HEK293 (cell line): Measurements from ENCODE around the gene CCDC178.
"Not testable (repeated sequence)": the region's sequence is repeated elsewhere in the genome, so short reads cannot be mapped to it uniquely, and the experiment has no call there.

ENCODE experiments used
- CTCF ChIA-PET: fragments of 350-600 bp; formaldehyde crosslinking; extraction: SDS; loops from one replicate; lab custom pipeline; 2021; ENCODE audit warnings: antibody characterized with exemption; lab: Yijun Ruan, JAX
- POLR2A ChIA-PET: fragments of 300-600 bp; formaldehyde crosslinking; extraction: SDS; loops from one replicate; lab custom pipeline; 2020; ENCODE audit warnings: antibody characterized with exemption, inconsistent platforms; lab: Yijun Ruan, JAX
- H3K27ac ChIP-seq: fragments of 200-500 bp; sonication (Bioruptor generic); 2 replicates; pipeline ENCODE4 v1.5.1; 2014; ENCODE audit warnings: low read depth, low read length, control low read depth, inconsistent platforms; ENCODE audit errors: extremely low read depth
- H3K36me3 ChIP-seq, 2 experiments: fragments of 200-500 bp in 1 of 2; sonication (Bioruptor generic) in 1 of 2; 1 replicate in 1 of 2; 2 replicates in 1 of 2; pipeline ENCODE4 v1.5.1; 2014 to 2017; ENCODE audit warnings: inconsistent platforms in 2 of 2, low read length in 2 of 2; ENCODE audit not compliant: control insufficient read depth in 2 of 2, insufficient read depth in 1 of 2
- H3K4me1 ChIP-seq: fragments of 200-500 bp; sonication (Bioruptor generic); 2 replicates; pipeline ENCODE4 v1.5.1; 2014; ENCODE audit warnings: mild to moderate bottlenecking, low read length, inconsistent platforms; ENCODE audit not compliant: control insufficient read depth, insufficient read depth
- H3K4me3 ChIP-seq: 2 replicates; pipeline ENCODE4 v1.5.1; 2011; ENCODE audit warnings: low read depth, mild to moderate bottlenecking, control low read depth, low read length, moderate library complexity
- H3K9me3 ChIP-seq: fragments of 200-500 bp; sonication (Bioruptor generic); 2 replicates; pipeline ENCODE4 v1.5.1; 2014; ENCODE audit warnings: low read depth, low read length, inconsistent platforms; ENCODE audit not compliant: control insufficient read depth, insufficient read depth
- AEBP2 ChIP-seq: fragments of 450-650 bp; formaldehyde crosslinking; IDR thresholded peaks from 2 replicates; pipeline ENCODE4 v1.5.1; 2016; ENCODE audit warnings: missing biosample characterization, missing genetic modification characterization, borderline replicate concordance
- BCL11B ChIP-seq: fragments of 450-650 bp; formaldehyde crosslinking; IDR thresholded peaks from 2 replicates; pipeline ENCODE4 v1.5.1; 2016; ENCODE audit warnings: low read depth, missing biosample characterization, missing genetic modification characterization
- GFI1B ChIP-seq: fragments of 450-650 bp; formaldehyde crosslinking; IDR thresholded peaks from 2 replicates; pipeline ENCODE4 v1.5.1; 2016; ENCODE audit warnings: missing biosample characterization, missing genetic modification characterization
- HOXD13 ChIP-seq: sonication (generic); formaldehyde crosslinking; IDR thresholded peaks from 2 replicates; pipeline ENCODE4 v1.8.0; 2022; ENCODE audit warnings: missing genetic modification reagents, borderline replicate concordance
- KLF8 ChIP-seq: fragments of 450-650 bp; formaldehyde crosslinking; IDR thresholded peaks from 2 replicates; pipeline ENCODE4 v1.5.1; 2016; ENCODE audit warnings: missing biosample characterization, missing genetic modification characterization
- MEIS1 ChIP-seq: sonication (generic); formaldehyde crosslinking; IDR thresholded peaks from 2 replicates; pipeline ENCODE4 v1.8.1; 2022; ENCODE audit warnings: missing genetic modification reagents, mild to moderate bottlenecking, borderline replicate concordance
- ZBTB44 ChIP-seq: fragments of 450-650 bp; IDR thresholded peaks from 2 replicates; pipeline ENCODE4 v1.5.1; 2018; ENCODE audit warnings: missing biosample characterization, mild to moderate bottlenecking, missing genetic modification characterization
- ZEB2 ChIP-seq: fragments of 450-650 bp; formaldehyde crosslinking; IDR thresholded peaks from 2 replicates; pipeline ENCODE4 v1.5.1; 2016; ENCODE audit warnings: missing biosample characterization, missing genetic modification characterization
- ZNF132 ChIP-seq: fragments of 450-650 bp; formaldehyde crosslinking; IDR thresholded peaks from 2 replicates; pipeline ENCODE4 v1.5.1; 2017; ENCODE audit warnings: missing biosample characterization, missing genetic modification characterization, borderline replicate concordance
- ZNF16 ChIP-seq: fragments of 450-650 bp; formaldehyde crosslinking; IDR thresholded peaks from 2 replicates; pipeline ENCODE4 v1.5.1; 2016; ENCODE audit warnings: low read depth, missing biosample characterization, missing genetic modification characterization
- ZNF221 ChIP-seq: fragments of 450-650 bp; formaldehyde crosslinking; IDR thresholded peaks from 2 replicates; pipeline ENCODE4 v1.5.1; 2017; ENCODE audit warnings: missing biosample characterization, missing genetic modification characterization, borderline replicate concordance
- ZNF223 ChIP-seq: fragments of 450-650 bp; formaldehyde crosslinking; IDR thresholded peaks from 2 replicates; pipeline ENCODE4 v1.5.1; 2016; ENCODE audit warnings: missing biosample characterization, missing genetic modification characterization
- ZNF449 ChIP-seq: fragments of 450-650 bp; formaldehyde crosslinking; IDR thresholded peaks from 2 replicates; pipeline ENCODE4 v1.5.1; 2017; ENCODE audit warnings: missing biosample characterization, mild to moderate bottlenecking, missing genetic modification characterization, moderate library complexity
- ZNF513 ChIP-seq: fragments of 450-650 bp; IDR thresholded peaks from 2 replicates; pipeline ENCODE4 v1.5.1; 2018; ENCODE audit warnings: missing biosample characterization, missing genetic modification characterization
- ZNF549 ChIP-seq: fragments of 450-650 bp; IDR thresholded peaks from 2 replicates; pipeline ENCODE4 v1.5.1; 2018; ENCODE audit warnings: missing biosample characterization, missing genetic modification characterization, mild to moderate bottlenecking, inconsistent platforms, moderate library complexity
- ZNF610 ChIP-seq: fragments of 450-650 bp; formaldehyde crosslinking; IDR thresholded peaks from 2 replicates; pipeline ENCODE4 v1.5.1; 2016; ENCODE audit warnings: missing biosample characterization, missing genetic modification characterization, borderline replicate concordance
- ZNF624 ChIP-seq: fragments of 450-650 bp; formaldehyde crosslinking; IDR thresholded peaks from 2 replicates; pipeline ENCODE4 v1.5.1; 2017; ENCODE audit warnings: missing biosample characterization, missing genetic modification characterization
- ZNF639 ChIP-seq: fragments of 450-650 bp; formaldehyde crosslinking; IDR thresholded peaks from 2 replicates; pipeline ENCODE4 v1.5.1; 2016; ENCODE audit warnings: missing biosample characterization, missing genetic modification characterization
- ZNF654 ChIP-seq: fragments of 450-650 bp; formaldehyde crosslinking; IDR thresholded peaks from 2 replicates; pipeline ENCODE4 v1.5.1; 2016; ENCODE audit warnings: low read depth, missing biosample characterization, missing genetic modification characterization
- ZNF777 ChIP-seq: fragments of 450-650 bp; formaldehyde crosslinking; IDR thresholded peaks from 2 replicates; pipeline ENCODE4 v1.5.1; 2017; ENCODE audit warnings: missing biosample characterization, missing genetic modification characterization, borderline replicate concordance
- ZSCAN4 ChIP-seq: fragments of 450-650 bp; formaldehyde crosslinking; IDR thresholded peaks from 2 replicates; pipeline ENCODE4 v1.5.1; 2017; ENCODE audit warnings: missing biosample characterization, missing genetic modification characterization

Gene CCDC178

GRCh38 chr18:33154049-33154448, 286.5 kb downstream of the CCDC178 start:
- POLR2A ChIA-PET: no interaction called here
- H3K27ac ChIP-seq: no peak overlapping the region
- H3K4me1 ChIP-seq: no peaks in the 10 kb centered on the region
- no peak overlapping the region for H3K4me3 ChIP-seq
- TF ChIP-seq MEIS1 (CRISPR knock-in tag) (no peak), ZNF513 (tag by site-specific recombination) (no peak), ZNF654 (tag by site-specific recombination) (no peak)
- TF ChIP-seq, all 188 proteins: peak for 0
- CTCF ChIA-PET: interaction anchor here (0.6 to 1.9 kb wide), 3 partner anchors 12 to 1758 kb away, joined by 3 to 5 read pairs (median 3); no protein-coding TSS in a partner anchor
- H3K36me3 ChIP-seq: no peaks in the 10 kb centered on the region
- H3K9me3 ChIP-seq: no peaks in the 10 kb centered on the region

GRCh38 chr18:33152376-33152775, 288.1 kb downstream of the CCDC178 start:
- H3K27ac ChIP-seq: no peak overlapping the region
- TF ChIP-seq ZNF610 (tag by site-specific recombination): no peak
- TF ChIP-seq ZSCAN4 (tag by site-specific recombination): no peak
- TF ChIP-seq ZNF132 (tag by site-specific recombination): no peak
- TF ChIP-seq KLF8: no peak
- TF ChIP-seq HOXD13 (CRISPR knock-in tag): no peak
- TF ChIP-seq ZNF16: no peak
- no peak for TF ChIP-seq ZNF639 (tag by site-specific recombination)
- no peak for TF ChIP-seq BCL11B (tag by site-specific recombination)
- TF ChIP-seq GFI1B: no peak
- TF ChIP-seq ZNF777 (tag by site-specific recombination): no peak
- no peak for TF ChIP-seq ZNF223
- no peak for TF ChIP-seq AEBP2 (tag by site-specific recombination)
- TF ChIP-seq ZEB2 (tag by site-specific recombination): no peak
- no peak for TF ChIP-seq ZNF624 (tag by site-specific recombination)
- no peak for TF ChIP-seq ZNF549 (tag by site-specific recombination)
- no peak for TF ChIP-seq ZNF221 (tag by site-specific recombination)
- no peak for TF ChIP-seq ZBTB44 (tag by site-specific recombination)
- TF ChIP-seq ZNF449 (tag by site-specific recombination): no peak
- no peak overlapping the region for H3K4me3 ChIP-seq
- no peaks in the 10 kb centered on the region for H3K9me3 ChIP-seq
- H3K4me1 ChIP-seq: no peaks in the 10 kb centered on the region
- CTCF ChIA-PET: interaction anchor here (0.6 to 0.7 kb wide), 2 partner anchors 103 to 690 kb away, joined by 3 to 4 read pairs; no protein-coding TSS in a partner anchor
- no peaks in the 10 kb centered on the region for H3K36me3 ChIP-seq
- POLR2A ChIA-PET: interaction anchor here (0.7 kb wide), 1 partner anchor 498 kb away, joined by 3 read pairs; no protein-coding TSS in a partner anchor

- H3K4me1 ChIP-seq, CTCF ChIA-PET, POLR2A ChIA-PET, H3K9me3 ChIP-seq, H3K4me3 ChIP-seq, H3K36me3 ChIP-seq, H3K27ac ChIP-seq: not testable (repeated sequence)
These were observed 292.7 kb downstream of the CCDC178 start for GRCh38 chr18:33147811-33148210.
